Mesendoderm (in vitro differentiated cells): ENCODE measurements around the gene SETD5.

Experiments used
- DNase-seq: peaks from one replicate; pipeline ENCODE4 v3.0.0; 2013
- H2AK5ac ChIP-seq: 2 replicates; pipeline ENCODE4 v1.6.1; 2013; ENCODE audit warnings: low read length, inconsistent platforms
- H2BK120ac ChIP-seq: 2 replicates; pipeline ENCODE4 v1.6.1; 2013; ENCODE audit warnings: low read depth, mild to moderate bottlenecking, low read length, moderate library complexity, mixed read lengths
- H2BK15ac ChIP-seq: replicated peaks from 2 replicates; pipeline ENCODE4 v1.6.1; 2013; ENCODE audit warnings: low read depth, mild to moderate bottlenecking, moderate library complexity
- H2BK5ac ChIP-seq: 2 replicates; pipeline ENCODE4 v1.6.1; 2013; ENCODE audit warnings: low read length, inconsistent platforms
- H3K18ac ChIP-seq: 2 replicates; pipeline ENCODE4 v1.6.1; 2013; ENCODE audit warnings: mild to moderate bottlenecking, low read length, mixed read lengths
- H3K23ac ChIP-seq: one replicate; pipeline ENCODE4 v1.6.1; 2013; ENCODE audit warnings: low read length
- H3K27ac ChIP-seq: 2 replicates; pipeline ENCODE4 v1.5.1; 2013; ENCODE audit warnings: low read depth, mild to moderate bottlenecking, inconsistent platforms, low read length, moderate library complexity
- H3K27me3 ChIP-seq: 2 replicates; pipeline ENCODE4 v1.6.1; 2013; ENCODE audit warnings: low read length, control low read depth, mild to moderate bottlenecking, inconsistent platforms; ENCODE audit not compliant: insufficient read depth, poor library complexity
- H3K36me3 ChIP-seq: 2 replicates; pipeline ENCODE4 v1.6.1; 2013; ENCODE audit warnings: low read length, inconsistent platforms; ENCODE audit not compliant: control insufficient read depth, insufficient read depth
- H3K4ac ChIP-seq: one replicate; pipeline ENCODE4 v1.6.1; 2013; ENCODE audit warnings: low read depth, mild to moderate bottlenecking, low read length, moderate library complexity
- H3K4me1 ChIP-seq: 2 replicates; pipeline ENCODE4 v1.6.1; 2013; ENCODE audit warnings: low read depth, low read length, inconsistent platforms; ENCODE audit not compliant: control insufficient read depth
- H3K4me2 ChIP-seq: 2 replicates; pipeline ENCODE4 v1.6.1; 2013; ENCODE audit warnings: low read length
- H3K4me3 ChIP-seq: 2 replicates; pipeline ENCODE4 v1.5.1; 2013; ENCODE audit warnings: mild to moderate bottlenecking, low read length
- H3K56ac ChIP-seq: one replicate; pipeline ENCODE4 v1.6.1; 2013; ENCODE audit warnings: low read length
- H3K79me1 ChIP-seq: 2 replicates; pipeline ENCODE4 v1.6.1; 2013; ENCODE audit warnings: low read length, inconsistent platforms
- H3K79me2 ChIP-seq: 2 replicates; pipeline ENCODE4 v1.6.1; 2013; ENCODE audit warnings: mild to moderate bottlenecking, low read length; ENCODE audit not compliant: control insufficient read depth, insufficient read depth
- H3K9ac ChIP-seq: 2 replicates; pipeline ENCODE4 v1.6.1; 2013; ENCODE audit warnings: low read length, inconsistent platforms
- H4K5ac ChIP-seq: one replicate; pipeline ENCODE4 v1.6.1; 2013; ENCODE audit warnings: low read length
- H4K8ac ChIP-seq: one replicate; pipeline ENCODE4 v1.6.1; 2013; ENCODE audit warnings: low read depth, mild to moderate bottlenecking, control low read depth, low read length, moderate library complexity
- WGBS: extraction: QIAGEN DNeasy Blood & Tissue Kit; methylation state at CpG from one replicate; pipeline ENCODE4 v1.1.7; 2013; ENCODE audit warnings: low lambda C conversion rate, missing lambda C conversion rate; ENCODE audit not compliant: insufficient coverage; ENCODE audit errors: extremely low coverage; 5-methylcytosine and 5-hydroxymethylcytosine counted together

The SETD5 gene

GRCh38 chr3:9386078-9386459 lies 11.3 kb upstream of the SETD5 start:
- no CpG with 5 or more reads among the region's 3 CpGs for WGBS
- H2AK5ac ChIP-seq, result no peak overlapping the region
- no peak overlapping the region for H3K27ac ChIP-seq
- no peaks in the 10 kb centered on the region for H3K4me1 ChIP-seq
- H2BK5ac ChIP-seq, result no peak overlapping the region
- H3K27me3 ChIP-seq, result no peaks in the 10 kb centered on the region
- no peak overlapping the region for H4K5ac ChIP-seq
- H3K79me2 ChIP-seq, result peaks cover 9% of the 10 kb centered on the region
- no peak overlapping the region for H4K8ac ChIP-seq
- H3K4me2 ChIP-seq, result no peak overlapping the region
- H3K4ac ChIP-seq, result no peak overlapping the region
- no peak overlapping the region for H2BK120ac ChIP-seq
- no peak overlapping the region for H3K9ac ChIP-seq
- H3K79me1 ChIP-seq, result peaks cover 2% of the 10 kb centered on the region
- peaks cover 4% of the 10 kb centered on the region for H3K36me3 ChIP-seq
- no peak overlapping the region for H3K23ac ChIP-seq
- no peak overlapping the region for H3K4me3 ChIP-seq
- DNase-seq, result no peak
- no peak overlapping the region for H3K56ac ChIP-seq
- no peak overlapping the region for H2BK15ac ChIP-seq
- no peak overlapping the region for H3K18ac ChIP-seq

GRCh38 chr3:9386501-9387321 lies 10.7 kb upstream of the SETD5 start:
- Histone ChIP-seq H3K79me2 (peaks cover 16% of the 10 kb centered on the region), H4K5ac (no peak overlapping the region), H3K4me3 (no peak overlapping the region), H3K23ac (no peak overlapping the region), H3K4ac (no peak overlapping the region), H3K56ac (no peak overlapping the region), H2BK5ac (no peak overlapping the region), H3K36me3 (peaks cover 7% of the 10 kb centered on the region), H4K8ac (no peak overlapping the region), H3K27ac (no peak overlapping the region), H2AK5ac (no peak overlapping the region), H3K4me1 (no peaks in the 10 kb centered on the region), H3K18ac (no peak overlapping the region), H2BK15ac (no peak overlapping the region), H3K79me1 (peaks cover 2% of the 10 kb centered on the region), H3K4me2 (no peak overlapping the region), H2BK120ac (no peak overlapping the region), H3K27me3 (no peaks in the 10 kb centered on the region), H3K9ac (no peak overlapping the region)
- no peak for DNase-seq
- no CpG with 5 or more reads among the region's 1 CpG for WGBS

GRCh38 chr3:9387322-9387655 lies 10.1 kb upstream of the SETD5 start:
- no peaks in the 10 kb centered on the region for H3K27me3 ChIP-seq
- no peak for DNase-seq
- H3K79me2 ChIP-seq, result peaks cover 21% of the 10 kb centered on the region
- no peak overlapping the region for H3K56ac ChIP-seq
- no CpG with 5 or more reads among the region's 2 CpGs for WGBS
- peaks cover 7% of the 10 kb centered on the region for H3K36me3 ChIP-seq
- no peak overlapping the region for H2BK5ac ChIP-seq
- no peak overlapping the region for H3K27ac ChIP-seq
- H3K23ac ChIP-seq, result no peak overlapping the region
- H3K4me1 ChIP-seq, result no peaks in the 10 kb centered on the region
- H2AK5ac ChIP-seq, result no peak overlapping the region
- no peak overlapping the region for H2BK15ac ChIP-seq
- H3K4me2 ChIP-seq, result no peak overlapping the region
- H3K9ac ChIP-seq, result no peak overlapping the region
- H3K4ac ChIP-seq, result no peak overlapping the region
- H3K4me3 ChIP-seq, result no peak overlapping the region
- no peak overlapping the region for H4K8ac ChIP-seq
- H4K5ac ChIP-seq, result no peak overlapping the region
- H2BK120ac ChIP-seq, result no peak overlapping the region
- H3K18ac ChIP-seq, result no peak overlapping the region
- peaks cover 2% of the 10 kb centered on the region for H3K79me1 ChIP-seq

GRCh38 chr3:9388142-9388541 lies 9.3 kb upstream of the SETD5 start:
- H3K18ac ChIP-seq, result no peak overlapping the region
- no peak overlapping the region for H4K8ac ChIP-seq
- no peak overlapping the region for H2BK5ac ChIP-seq
- no peak overlapping the region for H3K9ac ChIP-seq
- H3K27me3 ChIP-seq, result no peaks in the 10 kb centered on the region
- no peak overlapping the region for H2AK5ac ChIP-seq
- H3K4me1 ChIP-seq, result no peaks in the 10 kb centered on the region
- H2BK15ac ChIP-seq, result no peak overlapping the region
- peaks cover 30% of the 10 kb centered on the region for H3K79me2 ChIP-seq
- H3K4me3 ChIP-seq, result no peak overlapping the region
- H3K4ac ChIP-seq, result no peak overlapping the region
- H3K56ac ChIP-seq, result no peak overlapping the region
- no peak overlapping the region for H3K23ac ChIP-seq
- no peak for DNase-seq
- no peak overlapping the region for H2BK120ac ChIP-seq
- no peak overlapping the region for H4K5ac ChIP-seq
- no CpG with 5 or more reads among the region's 2 CpGs for WGBS
- H3K4me2 ChIP-seq, result no peak overlapping the region
- H3K27ac ChIP-seq, result no peak overlapping the region
- peaks cover 2% of the 10 kb centered on the region for H3K79me1 ChIP-seq
- H3K36me3 ChIP-seq, result peaks cover 7% of the 10 kb centered on the region

- Histone ChIP-seq H3K79me2 (peaks cover 36% of the 10 kb centered on the region), H3K4me1 (no peaks in the 10 kb centered on the region), H2BK120ac (no peak overlapping the region), H3K18ac (no peak overlapping the region), H4K8ac (no peak overlapping the region), H3K4ac (no peak overlapping the region), H2BK5ac (no peak overlapping the region), H3K36me3 (peaks cover 7% of the 10 kb centered on the region), H3K27me3 (no peaks in the 10 kb centered on the region), H2BK15ac (no peak overlapping the region), H3K27ac (no peak overlapping the region), H3K56ac (no peak overlapping the region), H2AK5ac (no peak overlapping the region), H3K9ac (no peak overlapping the region), H4K5ac (no peak overlapping the region), H3K4me2 (no peak overlapping the region), H3K79me1 (peaks cover 2% of the 10 kb centered on the region), H3K23ac (no peak overlapping the region), H3K4me3 (no peak overlapping the region)
- WGBS, result no CpG with 5 or more reads among the region's 5 CpGs
- DNase-seq, result no peak
Observed at GRCh38 chr3:9388562-9389272, 8.7 kb upstream of the SETD5 start.
